ENCODE data around the gene DACH1. TPM values are rescaled to one million over a fixed set of nuclear protein-coding genes. Genes with fewer than 3 reads are reported as not detected.

DACH1 gene
- total RNA-seq, 4 donors from 2014 or later: 1.0 to 6.3 (median 2.4) TPM

DNA sequence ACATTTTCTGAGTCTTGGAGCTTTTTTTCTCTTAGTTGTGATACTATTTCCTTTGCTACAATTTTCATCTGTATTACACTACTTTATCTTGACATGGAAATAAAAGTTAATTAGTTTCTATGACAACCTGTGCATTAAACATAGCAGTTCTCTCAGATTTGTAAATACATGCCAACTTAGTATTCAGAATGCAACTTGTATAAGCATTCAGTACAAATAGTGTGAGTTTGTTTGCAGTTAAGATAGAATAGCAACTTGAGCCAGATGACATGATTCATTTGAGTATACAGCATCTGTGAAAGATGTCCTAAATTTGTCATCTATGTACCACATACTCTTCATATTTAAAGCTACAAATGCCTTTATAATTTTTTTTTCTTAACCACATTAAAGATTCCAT, 98.1 kb downstream of the DACH1 start:
- Histone ChIP-seq H3K27ac (no peak overlapping the region), H3K4me1 (no peaks in the 10 kb centered on the region), H3K27me3 (no peaks in the 10 kb centered on the region), H3K9me3 (no peaks in the 10 kb centered on the region), H3K36me3 (no peaks in the 10 kb centered on the region), H3K4me3 (no peak overlapping the region)
- no peak for DNase-seq (ENCODE audit: low spot score in 2 of 2)
- TF ChIP-seq POLR2A (IDR thresholded peaks at IDR 0.05) (no peak), EP300 (IDR thresholded peaks at IDR 0.05) (no peak), POLR2AphosphoS5 (IDR thresholded peaks at IDR 0.05) (no peak)
- TF ChIP-seq, protein P1, sequence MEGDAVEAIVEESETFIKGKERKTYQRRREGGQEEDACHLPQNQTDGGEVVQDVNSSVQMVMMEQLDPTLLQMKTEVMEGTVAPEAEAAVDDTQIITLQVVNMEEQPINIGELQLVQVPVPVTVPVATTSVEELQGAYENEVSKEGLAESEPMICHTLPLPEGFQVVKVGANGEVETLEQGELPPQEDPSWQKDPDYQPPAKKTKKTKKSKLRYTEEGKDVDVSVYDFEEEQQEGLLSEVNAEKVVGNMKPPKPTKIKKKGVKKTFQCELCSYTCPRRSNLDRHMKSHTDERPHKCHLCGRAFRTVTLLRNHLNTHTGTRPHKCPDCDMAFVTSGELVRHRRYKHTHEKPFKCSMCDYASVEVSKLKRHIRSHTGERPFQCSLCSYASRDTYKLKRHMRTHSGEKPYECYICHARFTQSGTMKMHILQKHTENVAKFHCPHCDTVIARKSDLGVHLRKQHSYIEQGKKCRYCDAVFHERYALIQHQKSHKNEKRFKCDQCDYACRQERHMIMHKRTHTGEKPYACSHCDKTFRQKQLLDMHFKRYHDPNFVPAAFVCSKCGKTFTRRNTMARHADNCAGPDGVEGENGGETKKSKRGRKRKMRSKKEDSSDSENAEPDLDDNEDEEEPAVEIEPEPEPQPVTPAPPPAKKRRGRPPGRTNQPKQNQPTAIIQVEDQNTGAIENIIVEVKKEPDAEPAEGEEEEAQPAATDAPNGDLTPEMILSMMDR (IDR thresholded peaks at IDR 0.05): no peak

- no peaks in the 10 kb centered on the region for H3K9me3 ChIP-seq
- H3K27ac ChIP-seq: no peak overlapping the region
- no peaks in the 10 kb centered on the region for H3K27me3 ChIP-seq
- 73% methylated on average over 10 of the region's 10 CpGs for WGBS
- H3K4me1 ChIP-seq: no peaks in the 10 kb centered on the region
- no peak for DNase-seq (ENCODE audit: low spot score in 2 of 2)
- H3K36me3 ChIP-seq: no peaks in the 10 kb centered on the region
- no peak overlapping the region for H3K4me3 ChIP-seq
- TF ChIP-seq, protein P1 (IDR thresholded peaks at IDR 0.05): no peak
- TF ChIP-seq POLR2A (IDR thresholded peaks at IDR 0.05) (no peak), POLR2AphosphoS5 (IDR thresholded peaks at IDR 0.05) (no peak), EP300 (IDR thresholded peaks at IDR 0.05) (no peak)
These were observed 107.1 kb downstream of the DACH1 start for GRCh38 chr13:71759651-71760511.

DNA sequence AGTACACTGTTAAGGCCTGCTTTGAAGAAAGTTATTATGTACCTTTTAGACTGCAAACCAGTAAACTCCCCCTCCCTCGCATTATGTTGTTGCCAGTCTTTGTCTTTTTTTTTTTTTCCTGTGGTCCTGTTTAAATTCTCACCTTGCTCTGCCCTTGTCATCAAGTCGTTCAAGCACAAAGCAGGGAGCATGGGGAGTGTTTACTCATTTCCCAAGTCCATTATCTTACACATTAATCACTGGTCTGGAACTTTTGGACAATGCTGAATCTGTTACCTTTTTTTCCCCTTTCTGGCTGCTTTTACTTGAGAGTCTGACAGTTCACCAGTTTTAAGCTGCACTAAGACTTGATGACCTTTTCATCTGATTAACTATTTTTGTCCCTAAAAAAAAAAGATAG, 108.2 kb downstream of the DACH1 start:
- Histone ChIP-seq H3K27me3 (no peaks in the 10 kb centered on the region), H3K27ac (no peak overlapping the region), H3K4me1 (no peaks in the 10 kb centered on the region), H3K4me3 (no peak overlapping the region), H3K9me3 (no peaks in the 10 kb centered on the region), H3K36me3 (no peaks in the 10 kb centered on the region)
- no peak for DNase-seq (ENCODE audit: low spot score in 2 of 2)
- TF ChIP-seq POLR2AphosphoS5 (IDR thresholded peaks at IDR 0.05): no peak
- TF ChIP-seq EP300 (IDR thresholded peaks at IDR 0.05): no peak
- WGBS: 46% methylated on average over 2 of the region's 2 CpGs

- 82% methylated on average over 7 of the region's 7 CpGs for WGBS
- no peaks in the 10 kb centered on the region for H3K9me3 ChIP-seq
These were observed 112.5 kb downstream of the DACH1 start for GRCh38 chr13:71754407-71754974.

DNA sequence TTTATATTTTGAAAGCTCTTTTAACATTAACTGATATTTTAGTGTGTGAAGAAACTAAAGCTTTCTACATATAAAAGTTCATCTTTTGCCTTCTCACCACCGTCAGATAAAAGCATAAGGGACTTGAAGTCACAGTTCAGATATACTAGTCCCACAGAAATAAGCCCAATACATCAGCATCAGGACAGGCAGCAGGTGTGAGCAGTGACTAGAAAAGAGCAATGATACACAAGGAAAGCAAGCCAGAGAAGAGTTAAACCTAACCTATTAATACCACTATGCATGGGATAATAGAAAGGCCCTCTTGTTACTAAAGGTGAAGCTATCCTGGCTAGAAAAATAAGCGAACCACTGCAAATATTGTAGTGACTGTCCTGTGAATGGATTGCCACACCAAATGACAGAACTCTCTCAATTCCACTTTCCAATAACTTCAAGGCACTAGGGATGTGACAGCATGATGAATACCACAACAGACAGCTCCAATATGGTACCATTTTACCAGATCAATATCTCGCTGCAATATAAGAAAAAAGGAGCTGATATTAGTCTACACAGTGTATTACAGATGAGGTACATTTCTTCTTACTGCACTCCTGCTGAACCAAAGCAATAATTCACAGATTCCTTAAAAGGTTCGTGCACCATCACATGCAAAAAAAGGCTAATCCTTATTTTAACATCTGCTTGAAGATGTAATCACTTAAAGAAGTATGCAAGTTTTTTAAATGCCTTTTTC, 114.1 kb downstream of the DACH1 start:
- Histone ChIP-seq H3K4me3 (no peak overlapping the region), H3K4me1 (no peaks in the 10 kb centered on the region), H3K36me3 (no peaks in the 10 kb centered on the region), H3K27ac (no peak overlapping the region), H3K27me3 (no peaks in the 10 kb centered on the region), H3K9me3 (no peaks in the 10 kb centered on the region)
- WGBS: 78% methylated on average over 4 of the region's 4 CpGs
- TF ChIP-seq EP300 (IDR thresholded peaks at IDR 0.05) (no peak), POLR2A (IDR thresholded peaks at IDR 0.05) (no peak)
- no peak for DNase-seq (ENCODE audit: low spot score in 2 of 2)

More at GRCh38 chr13:71754407-71754974, 112.5 kb downstream of the DACH1 start:
- Histone ChIP-seq H3K36me3 (no peaks in the 10 kb centered on the region), H3K4me1 (no peaks in the 10 kb centered on the region), H3K4me3 (no peak overlapping the region), H3K27me3 (no peaks in the 10 kb centered on the region), H3K27ac (no peak overlapping the region)
- TF ChIP-seq, protein P1 (IDR thresholded peaks at IDR 0.05): no peak
- no peak for TF ChIP-seq POLR2A (IDR thresholded peaks at IDR 0.05)
- no peak for TF ChIP-seq EP300 (IDR thresholded peaks at IDR 0.05)
- no peak for TF ChIP-seq POLR2AphosphoS5 (IDR thresholded peaks at IDR 0.05)
- no peak for DNase-seq (ENCODE audit: low spot score in 2 of 2)

DNA sequence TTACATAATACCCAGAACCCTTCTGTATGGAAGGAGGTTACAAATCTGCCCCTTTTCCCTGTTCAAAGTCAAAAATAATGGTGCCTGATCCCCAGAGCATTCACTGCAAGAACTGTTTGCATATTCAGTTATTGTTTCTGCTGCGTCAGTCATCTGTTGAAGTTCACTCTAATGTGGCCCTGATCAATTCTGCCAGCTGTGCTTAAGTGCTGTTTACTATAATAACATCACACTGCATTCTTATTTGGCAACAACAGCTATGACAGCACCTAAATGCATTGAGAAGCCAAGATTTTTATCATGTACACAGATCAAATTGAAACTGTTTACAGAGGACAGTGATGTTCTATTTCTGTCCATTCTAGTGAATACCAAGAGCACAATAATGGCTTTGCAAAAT, 115.9 kb downstream of the DACH1 start:
- WGBS: 47% methylated on average over 1 of the region's 1 CpG
- no peak for TF ChIP-seq EP300 (IDR thresholded peaks at IDR 0.05)
- no peak for TF ChIP-seq POLR2A (IDR thresholded peaks at IDR 0.05)
- TF ChIP-seq, protein P1 (IDR thresholded peaks at IDR 0.05): no peak
- no peak for TF ChIP-seq POLR2AphosphoS5 (IDR thresholded peaks at IDR 0.05)
- Histone ChIP-seq H3K36me3 (no peaks in the 10 kb centered on the region), H3K4me1 (no peaks in the 10 kb centered on the region), H3K27me3 (no peaks in the 10 kb centered on the region), H3K9me3 (no peaks in the 10 kb centered on the region), H3K4me3 (no peak overlapping the region), H3K27ac (no peak overlapping the region)
- DNase-seq (ENCODE audit: low spot score in 2 of 2): no peak

Measured in suprapubic skin (tissue), 4 donors.